A549 treated with AZD9567 at 1 μM for 4 hours (cell line): ENCODE results near the gene COMMD3. TPM values are rescaled to one million over a fixed set of nuclear protein-coding genes. Genes with fewer than 3 reads are reported as not detected.

ENCODE experiments used
- total RNA-seq: library from RNA; stranded (reverse); fragments of 200-300 nt; extraction: Qiagen RNA extraction; gene quantifications from 5 replicates; pipeline ENCODE4 v1.2.3, GENCODE V29; 2022; ENCODE audit not compliant: insufficient read depth

COMMD3 gene
- total RNA-seq: 46.5 to 54.2 TPM (median 51.9 TPM) in 5 replicates

GRCh38 chr10:22316286-22317075 lies at the start of gene COMMD3:
Gene COMMD3 (plus strand): TSS chr10:22316388. CDS start chr10:22316418, 30 bp downstream.

DNA sequence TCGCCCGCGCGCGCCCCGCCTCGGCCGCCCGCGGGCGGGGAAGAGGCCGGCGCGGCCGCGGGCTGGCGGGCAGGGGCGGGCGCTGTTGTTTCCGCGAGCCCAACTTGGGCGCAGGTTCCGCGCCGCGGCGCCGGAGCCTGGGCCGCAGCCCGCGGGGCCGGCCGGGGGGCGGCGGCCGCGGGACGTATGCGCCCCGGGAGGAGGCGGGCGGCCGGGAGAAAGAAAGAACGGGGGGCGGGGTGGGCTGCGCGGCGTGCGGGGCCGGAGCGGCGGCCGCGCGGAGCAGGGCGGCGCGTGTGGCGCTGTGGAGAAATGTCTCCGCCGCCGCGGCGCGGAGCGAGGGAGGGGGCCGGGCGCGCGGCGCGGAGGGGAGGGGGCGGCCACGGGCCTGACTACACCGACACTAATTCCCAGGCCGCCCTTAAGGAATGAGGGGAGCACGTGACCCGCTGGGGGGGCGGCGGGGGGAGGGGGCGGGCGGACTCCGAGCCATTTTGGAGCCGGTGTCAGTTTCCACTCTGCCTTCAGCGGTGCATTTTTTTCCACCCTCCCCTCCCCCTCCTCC lies 4.5 kb downstream of the COMMD3 start, which contains the start of gene BMI1:
Gene BMI1, plus strand, starts transcription at position 509 of the 565 bp plus-strand sequence. CDS start 5,351 bp downstream, outside the sequence.

GRCh38 chr10:22345301-22346095 lies 29.3 kb downstream of the COMMD3 start, which contains the start of gene SPAG6:
Gene SPAG6 (plus strand): TSS chr10:22345496. CDS start chr10:22345612, 116 bp downstream.

Other genes with a start within 250 kb of the COMMD3 start
- gene EBLN1, start 98.4 kb upstream of the COMMD3 start, total RNA-seq: 0.07 to 0.10 TPM (median 0.09 TPM) in 3 of 5 replicates, not detected in the others
- 26.1 to 51.6 TPM (median 41.2 TPM) in 5 replicates for gene BMI1, start 4.7 kb downstream of the COMMD3 start, total RNA-seq
- not detected in 5 replicates for gene SPAG6, start 29.1 kb downstream of the COMMD3 start, total RNA-seq